Inferior parietal cortex (tissue), 1 donor: Measurements from ENCODE around the gene SOCS4.
"Not testable (repeated sequence)": the region's sequence is repeated elsewhere in the genome, so short reads cannot be mapped to it uniquely, and the experiment has no call there.

Experiments
- DNase-seq: peaks from one replicate; pipeline ENCODE4 v3.0.0-alpha.2; 2016; ENCODE audit errors: extremely low spot score

The SOCS4 gene

DNA sequence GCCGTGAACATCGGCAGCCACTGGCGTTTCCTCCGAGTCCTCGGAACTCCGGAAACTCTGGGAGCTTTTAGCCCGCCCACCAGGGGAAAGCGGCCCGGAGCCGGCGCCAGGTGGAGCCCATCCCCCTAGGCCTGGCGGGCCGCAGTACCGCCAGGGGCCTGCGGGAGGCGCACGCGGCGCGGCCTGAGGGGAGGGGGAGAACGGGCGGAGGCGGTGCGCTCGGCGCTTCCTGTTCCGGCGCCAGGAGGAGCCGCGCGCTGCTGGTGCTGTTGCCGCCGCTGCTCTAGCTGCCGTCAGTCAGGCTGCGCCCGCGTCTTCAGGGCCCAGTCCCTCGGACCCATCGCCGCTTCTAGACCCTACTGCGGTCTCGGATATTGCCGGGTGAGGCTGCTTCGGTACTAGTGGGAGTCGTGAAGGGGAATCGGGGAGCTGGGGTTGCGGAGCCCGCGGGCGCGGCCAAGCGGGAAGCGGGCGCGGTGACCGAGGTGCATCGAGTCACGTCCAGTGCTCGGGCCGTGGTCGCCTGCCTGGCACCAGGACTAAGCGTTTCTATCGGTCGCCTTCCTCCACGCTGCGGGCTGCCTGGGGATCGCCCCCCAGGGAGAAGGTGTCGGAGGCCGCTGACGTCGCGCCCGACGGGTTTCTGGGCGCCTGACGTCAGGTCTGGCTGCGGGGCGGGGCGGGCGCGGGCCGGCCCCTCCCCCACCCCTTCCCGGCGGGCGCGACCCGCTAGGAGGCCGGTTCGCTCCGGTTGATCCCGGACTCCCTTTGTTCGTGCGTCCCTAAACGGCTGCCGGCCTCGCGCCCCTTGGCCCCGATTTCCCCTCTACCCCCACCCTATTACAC, 24.6 kb downstream of the SOCS4 start, which contains the start of gene MAPK1IP1L:
TSS of gene MAPK1IP1L (plus strand) at position 225 of the 846 bp plus-strand sequence. CDS start 10,037 bp downstream, outside the sequence.
- peak; percentile 93 for DNase-seq

DNA sequence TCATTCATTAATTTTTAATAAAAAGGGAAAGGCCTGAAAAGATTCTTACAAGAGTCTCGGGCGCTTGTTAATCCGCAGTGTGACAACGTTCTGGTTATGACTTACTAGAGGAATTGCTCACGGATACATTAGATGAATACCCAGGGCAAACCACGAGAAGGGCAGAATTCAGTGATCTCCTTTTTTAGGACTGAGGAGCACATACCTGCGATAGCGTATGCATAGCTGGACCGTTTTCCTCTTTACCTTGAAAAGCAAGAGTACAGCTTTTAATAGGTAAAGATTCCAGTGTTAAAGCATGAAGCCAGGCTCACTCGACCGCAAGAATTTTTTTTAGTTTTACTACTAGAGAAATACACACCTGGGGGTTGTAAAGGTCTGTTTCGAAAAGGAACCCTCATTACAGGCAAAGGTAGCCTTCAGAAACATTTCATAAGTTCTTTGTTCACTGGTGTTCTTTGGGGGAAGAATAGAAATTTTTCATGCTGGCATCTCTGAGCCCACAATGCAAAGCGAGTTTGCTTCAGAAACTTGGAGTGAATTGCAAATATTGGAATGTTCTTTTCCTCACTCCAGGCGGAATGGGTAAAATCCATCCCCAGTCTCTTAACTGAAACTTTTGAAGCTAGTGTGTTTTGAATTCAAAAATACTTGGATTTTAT, 25.4 kb downstream of the SOCS4 start:
- no peak for DNase-seq

DNA sequence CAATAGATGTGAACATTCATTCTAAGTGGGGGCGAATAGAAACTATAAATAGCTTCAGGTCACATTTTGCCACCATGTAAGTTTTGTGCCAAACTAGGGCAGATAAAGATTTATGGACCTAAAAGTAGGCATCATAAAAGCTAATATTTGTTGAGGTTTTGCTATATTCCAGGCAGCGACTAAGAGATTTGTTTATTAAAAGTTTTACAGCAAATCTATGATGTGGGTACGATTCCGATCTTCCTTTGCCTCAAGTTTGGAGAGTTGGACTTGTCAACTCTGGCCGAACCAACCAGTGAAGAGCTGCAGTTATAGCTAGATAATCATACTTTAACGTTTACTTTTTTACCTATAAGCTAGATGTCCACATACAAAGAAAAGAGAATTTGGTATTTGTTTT, 26.0 kb downstream of the SOCS4 start:
- DNase-seq: no peak

DNA sequence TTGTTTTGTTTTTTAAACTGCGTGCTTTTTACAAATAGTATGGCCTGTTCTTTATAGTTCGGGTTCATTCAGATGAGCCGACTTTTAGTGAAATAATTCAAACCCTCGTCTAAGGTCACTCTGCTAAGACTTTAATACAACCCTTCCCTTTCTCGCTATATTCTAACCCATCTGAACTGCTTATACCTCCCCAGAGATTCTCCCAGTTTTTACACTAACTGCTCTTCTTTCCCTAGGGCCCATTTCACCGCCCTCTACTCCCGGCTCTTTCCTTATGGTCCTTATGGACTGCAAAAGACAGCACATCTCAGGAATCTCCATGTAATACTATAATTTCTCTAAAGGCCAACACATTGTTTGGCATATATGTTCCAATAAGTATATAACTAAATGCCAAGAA, 26.5 kb downstream of the SOCS4 start:
- DNase-seq: no peak

DNA sequence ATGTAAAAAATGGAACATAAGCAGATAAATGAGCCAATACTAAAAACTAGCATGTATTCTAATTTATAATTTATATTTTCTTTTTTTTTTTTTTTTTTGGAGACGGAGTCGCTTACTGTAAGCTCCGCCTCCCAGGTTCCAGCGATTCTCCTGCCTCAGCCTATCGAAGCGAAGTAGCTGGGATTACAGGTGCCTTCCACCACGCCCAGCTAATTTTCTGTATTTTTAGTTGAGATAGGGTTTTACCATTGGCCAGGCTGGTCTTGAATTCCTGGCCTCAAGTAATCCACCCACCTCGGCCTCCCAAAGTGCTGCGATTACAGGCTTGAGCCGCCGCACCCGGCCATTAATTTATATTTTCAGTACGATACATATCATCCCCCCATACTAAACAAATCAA, 27.1 kb downstream of the SOCS4 start:
- no peak for DNase-seq

DNA sequence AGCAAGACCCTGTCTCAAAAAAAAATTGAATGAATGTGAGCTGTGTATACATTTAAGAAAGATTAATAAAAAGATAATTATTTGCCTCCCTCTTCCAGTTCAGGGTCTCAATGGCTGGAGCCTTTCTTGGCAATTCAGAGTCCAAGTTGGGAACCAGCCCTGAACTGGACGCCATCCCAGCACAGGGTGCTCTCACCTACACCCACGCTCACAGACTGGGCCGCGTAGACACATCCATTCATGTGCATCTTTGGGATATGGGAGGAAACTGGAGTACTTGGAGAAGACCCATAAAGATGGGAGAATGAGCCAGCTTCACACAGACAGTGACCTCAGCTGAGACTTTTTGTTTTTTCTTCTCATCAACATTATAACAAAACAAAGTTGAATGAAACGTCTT, 30.9 kb downstream of the SOCS4 start:
- no peak for DNase-seq

DNA sequence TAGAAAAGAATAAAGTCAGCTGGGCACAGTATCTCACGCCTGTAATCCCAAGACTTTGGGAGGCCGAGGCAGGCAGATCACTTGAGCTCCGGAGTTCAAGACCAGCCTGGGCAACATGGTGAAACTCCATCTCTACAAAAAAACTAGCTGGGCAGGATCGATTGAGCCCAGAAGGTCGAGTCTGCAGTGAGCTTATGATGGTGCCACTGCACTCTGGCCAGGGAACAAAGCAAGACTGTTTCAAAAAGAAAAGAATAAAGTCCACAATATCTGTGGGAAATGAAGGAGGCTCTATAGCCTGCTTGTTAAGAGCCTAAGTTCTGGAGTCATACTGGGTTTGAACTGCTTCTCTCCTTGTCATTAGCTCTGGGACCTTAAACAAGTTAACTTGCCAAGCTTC, 32.3 kb downstream of the SOCS4 start:
- DNase-seq: no peak

DNA sequence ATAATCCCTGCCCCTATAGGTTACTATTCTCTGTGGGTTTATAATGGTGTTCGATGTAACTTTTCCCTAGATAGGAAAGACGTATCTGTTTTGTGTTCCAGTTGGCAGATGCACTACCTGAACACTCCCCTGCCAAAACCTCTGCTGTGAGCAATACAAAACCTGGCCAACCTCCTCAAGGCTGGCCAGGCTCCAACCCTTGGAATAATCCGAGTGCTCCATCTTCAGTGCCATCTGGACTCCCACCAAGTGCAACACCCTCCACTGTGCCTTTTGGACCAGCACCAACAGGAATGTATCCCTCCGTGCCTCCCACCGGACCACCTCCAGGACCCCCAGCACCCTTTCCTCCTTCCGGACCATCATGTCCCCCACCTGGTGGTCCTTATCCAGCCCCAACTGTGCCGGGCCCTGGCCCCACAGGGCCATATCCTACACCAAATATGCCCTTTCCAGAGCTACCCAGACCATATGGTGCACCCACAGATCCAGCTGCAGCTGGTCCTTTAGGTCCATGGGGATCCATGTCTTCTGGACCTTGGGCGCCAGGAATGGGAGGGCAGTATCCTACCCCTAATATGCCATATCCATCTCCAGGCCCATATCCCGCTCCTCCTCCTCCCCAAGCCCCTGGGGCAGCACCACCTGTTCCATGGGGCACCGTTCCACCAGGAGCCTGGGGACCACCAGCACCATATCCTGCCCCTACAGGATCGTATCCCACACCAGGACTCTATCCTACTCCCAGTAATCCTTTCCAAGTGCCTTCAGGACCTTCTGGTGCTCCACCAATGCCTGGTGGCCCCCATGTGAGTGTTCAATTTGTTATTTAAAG, 35.7 kb downstream of the SOCS4 start:
- DNase-seq: no peak

DNA sequence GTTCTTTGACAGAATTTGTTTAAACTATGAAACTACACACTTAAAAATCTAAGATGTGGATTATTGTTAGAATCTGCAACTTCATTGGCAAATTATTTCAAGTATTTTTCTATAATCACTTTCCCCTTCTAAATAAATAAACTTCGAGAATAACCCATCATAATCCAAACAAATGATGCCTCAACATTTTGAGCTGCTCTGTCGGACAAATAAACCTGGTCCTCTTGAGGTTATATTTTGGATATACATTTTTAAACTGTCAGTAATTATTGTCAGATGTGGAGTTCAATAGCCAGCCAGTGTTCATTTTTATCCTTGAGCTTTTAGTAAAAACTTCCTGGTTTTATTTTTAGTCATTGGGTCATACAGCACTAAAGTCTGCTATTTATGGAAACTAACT, 37.9 kb downstream of the SOCS4 start:
- not testable (repeated sequence) for DNase-seq

DNA sequence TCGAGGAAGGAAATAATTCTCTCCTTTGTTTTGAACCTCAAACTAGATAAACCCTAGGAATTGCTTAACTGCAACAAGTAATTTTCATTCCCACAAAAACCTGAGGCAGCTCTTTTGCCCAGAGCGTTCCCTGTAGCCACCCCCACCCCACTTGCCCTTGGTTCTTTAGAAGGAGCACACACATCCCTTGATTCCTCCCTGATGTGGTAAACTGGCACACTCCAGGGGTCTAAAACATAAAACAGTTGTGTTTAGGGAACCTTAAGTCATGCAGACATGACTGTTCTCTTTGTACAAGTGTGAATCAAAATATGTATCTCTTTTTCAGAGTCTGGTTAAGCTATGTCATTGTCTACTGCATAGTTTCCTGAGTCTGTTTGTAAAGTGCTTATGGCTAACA, 38.4 kb downstream of the SOCS4 start:
- no peak for DNase-seq

DNA sequence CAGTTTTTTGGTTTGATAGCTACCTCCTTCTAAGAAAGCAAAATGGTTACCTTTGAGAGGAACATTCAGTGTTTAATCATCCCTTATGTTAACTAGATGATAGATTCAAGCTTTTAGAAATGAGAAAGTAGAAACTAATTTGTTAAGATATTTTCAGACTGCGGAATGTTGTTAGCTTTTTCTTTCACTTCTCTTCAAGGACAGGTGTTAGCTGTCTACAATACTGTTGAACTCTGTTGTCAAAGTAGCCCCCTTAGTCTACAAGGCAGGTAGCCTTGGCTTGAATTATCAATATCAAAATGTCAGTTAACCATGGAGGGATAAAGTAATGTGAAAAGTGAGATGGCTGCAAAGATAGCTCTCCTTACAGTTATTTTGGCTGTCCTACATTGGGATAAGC, 39.2 kb downstream of the SOCS4 start:
- DNase-seq: no peak

DNA sequence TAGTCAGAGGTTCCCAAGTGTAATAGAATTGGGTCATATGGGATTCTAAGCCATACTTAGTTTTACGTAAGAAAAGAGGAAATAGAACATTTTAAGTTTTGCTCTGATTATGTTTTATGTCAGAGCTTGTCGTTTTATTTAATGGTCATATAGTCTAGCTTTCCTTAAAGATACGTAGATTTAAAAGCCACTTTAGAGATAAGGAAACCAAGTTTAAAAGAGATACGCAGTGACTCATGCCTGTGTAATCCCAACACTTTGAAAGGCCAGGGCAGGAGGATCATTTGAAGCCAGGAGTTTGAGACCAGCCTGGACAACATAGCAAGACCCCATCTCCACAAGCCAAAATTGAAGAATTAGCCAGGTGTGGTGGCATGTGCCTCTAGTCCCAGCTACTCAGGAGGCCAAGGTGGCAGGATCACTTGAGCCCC, 44.0 kb downstream of the SOCS4 start:
- no peak for DNase-seq

DNA sequence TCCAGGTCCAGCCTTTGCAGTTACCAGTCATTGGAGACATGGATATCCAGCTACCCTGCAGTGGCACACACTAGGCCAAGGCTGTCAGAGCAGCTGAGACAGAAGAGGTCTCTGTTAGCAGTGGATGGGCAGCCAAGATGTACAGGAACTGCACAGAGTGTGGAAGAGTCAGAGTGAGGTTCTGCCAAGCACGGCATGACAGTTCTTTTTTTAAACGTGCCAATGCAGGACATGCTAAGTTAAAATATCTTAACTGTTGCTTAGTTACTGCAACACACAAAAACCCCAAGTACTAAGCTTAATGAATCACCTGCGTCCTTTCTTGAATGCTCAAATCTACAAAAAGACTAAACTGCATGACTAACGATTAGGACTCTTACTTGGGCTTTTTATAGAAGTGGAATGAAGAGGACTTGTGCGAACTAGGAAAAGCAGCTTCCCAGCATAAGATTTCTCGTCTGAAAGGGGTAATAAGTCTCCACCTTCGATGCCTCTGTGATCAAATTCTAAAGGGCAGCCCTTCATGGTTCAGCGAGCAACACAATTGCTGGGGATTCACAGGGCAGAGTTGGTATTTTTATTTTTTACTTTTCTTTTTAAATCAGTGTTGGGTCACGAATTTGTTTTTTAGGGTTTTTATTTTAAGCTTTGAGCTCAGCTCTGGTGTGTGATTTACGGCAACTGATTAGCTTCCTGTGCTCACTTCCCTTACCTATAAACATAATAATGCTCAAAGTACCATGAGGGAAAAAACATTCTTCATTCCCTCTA, 45.0 kb downstream of the SOCS4 start:
- peak; percentile 71 for DNase-seq

DNA sequence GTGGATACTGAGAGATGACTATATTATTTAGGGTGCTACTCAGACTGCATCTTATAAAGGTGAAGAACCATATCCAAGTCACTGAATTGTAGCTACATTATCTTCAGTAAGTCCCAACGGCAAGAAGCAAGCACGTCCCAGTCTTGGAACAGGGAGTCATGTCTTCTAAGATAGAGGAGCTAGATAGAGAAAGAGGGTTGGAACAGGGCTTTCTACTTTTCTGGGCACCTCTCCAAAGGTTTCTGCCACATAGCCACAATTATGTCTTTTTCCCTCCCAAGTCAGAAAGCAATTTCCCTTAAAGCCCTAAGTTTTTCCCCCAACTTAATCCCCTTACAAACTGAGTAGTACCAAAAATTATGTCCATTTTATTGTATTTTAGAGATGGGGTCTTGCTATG, 46.8 kb downstream of the SOCS4 start:
- no peak for DNase-seq

DNA sequence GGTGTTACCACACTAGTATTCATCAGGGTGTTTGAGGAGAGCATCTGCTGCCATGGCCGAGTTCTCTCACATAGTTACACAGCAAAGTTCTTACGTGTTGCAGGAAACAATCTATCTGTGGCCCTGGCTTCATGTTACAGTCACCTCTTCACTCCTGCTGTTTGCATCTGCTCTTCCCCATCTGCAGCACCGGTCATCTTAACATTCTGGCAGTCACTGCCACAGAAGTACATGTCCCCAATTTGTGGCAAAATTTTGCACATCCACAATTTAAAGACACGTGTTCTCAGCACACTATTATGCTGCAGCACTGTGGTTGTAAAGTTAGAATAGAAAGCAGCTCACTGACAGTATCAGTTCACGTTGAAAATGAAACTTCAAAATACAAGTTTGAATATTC, 47.6 kb downstream of the SOCS4 start:
- DNase-seq: no peak

DNA sequence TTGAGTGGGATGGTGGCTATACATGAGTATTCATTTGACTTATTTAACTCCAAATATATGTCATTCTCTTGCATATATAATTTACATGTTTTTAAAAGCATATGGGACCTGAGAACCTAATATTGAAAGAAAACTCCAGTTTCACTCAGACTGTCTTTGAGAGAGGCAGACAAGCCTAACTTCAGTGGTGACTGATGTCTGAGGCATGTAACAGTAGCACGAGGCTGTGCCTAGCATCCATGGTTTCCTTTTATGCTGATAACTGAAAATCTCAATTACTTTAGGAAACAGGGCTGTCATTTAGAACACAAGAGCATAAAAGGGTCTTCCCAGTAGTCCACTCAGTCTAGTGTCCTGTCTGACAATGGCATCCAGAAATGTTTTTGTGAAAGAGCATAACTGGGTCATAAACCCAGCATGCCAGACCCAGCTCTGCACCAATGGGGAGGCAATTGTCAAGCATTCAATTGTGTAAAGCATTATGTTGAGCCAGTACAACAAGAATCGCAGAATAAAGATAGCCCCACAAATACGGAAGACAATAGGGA, 48.7 kb downstream of the SOCS4 start:
- no peak for DNase-seq

DNA sequence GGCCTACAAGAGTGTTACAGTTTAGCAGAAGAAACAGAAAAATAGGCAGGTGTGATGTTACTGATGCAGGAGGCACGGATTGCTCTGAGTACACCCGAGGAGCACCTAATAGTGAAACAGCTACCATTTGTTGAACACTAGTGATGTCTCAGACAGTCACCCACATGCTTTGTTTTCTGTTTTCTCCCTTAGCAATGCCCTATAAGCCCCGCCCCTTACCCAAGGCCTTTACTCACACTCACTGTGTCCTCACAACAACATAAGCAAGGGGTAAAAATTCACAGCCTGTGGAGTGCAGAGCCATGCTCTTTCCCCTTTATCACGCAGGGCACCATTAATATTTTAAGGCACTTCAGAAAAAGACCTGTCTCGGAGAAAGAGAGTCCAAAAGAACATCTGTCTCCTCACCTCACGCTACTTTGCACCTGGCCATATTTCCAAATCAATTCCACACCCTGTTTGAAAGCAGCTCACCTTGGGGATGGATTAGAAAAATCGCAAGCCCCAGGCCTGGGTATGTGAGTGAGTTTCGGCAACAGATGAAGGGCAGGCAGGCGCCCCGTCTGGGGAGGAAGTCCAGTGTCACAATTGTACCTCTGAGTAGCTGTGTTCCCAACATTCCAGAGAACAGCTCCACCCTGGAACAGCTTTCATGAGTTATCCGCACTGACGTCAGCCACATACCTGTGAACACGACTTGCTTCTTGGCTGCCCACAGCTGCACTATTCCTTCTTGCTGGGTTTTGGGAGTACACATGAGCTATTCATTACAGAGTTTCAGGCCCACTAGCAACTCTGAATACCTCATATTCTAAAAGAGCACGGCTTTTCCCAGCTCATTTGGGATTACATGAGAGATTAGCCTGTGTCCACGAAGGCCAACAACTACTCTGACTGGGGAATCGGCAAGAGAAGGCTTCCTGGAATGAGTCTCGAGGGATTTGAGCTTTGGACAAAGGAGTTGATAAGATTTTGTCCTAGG, 50.4 kb downstream of the SOCS4 start:
- no peak for DNase-seq

DNA sequence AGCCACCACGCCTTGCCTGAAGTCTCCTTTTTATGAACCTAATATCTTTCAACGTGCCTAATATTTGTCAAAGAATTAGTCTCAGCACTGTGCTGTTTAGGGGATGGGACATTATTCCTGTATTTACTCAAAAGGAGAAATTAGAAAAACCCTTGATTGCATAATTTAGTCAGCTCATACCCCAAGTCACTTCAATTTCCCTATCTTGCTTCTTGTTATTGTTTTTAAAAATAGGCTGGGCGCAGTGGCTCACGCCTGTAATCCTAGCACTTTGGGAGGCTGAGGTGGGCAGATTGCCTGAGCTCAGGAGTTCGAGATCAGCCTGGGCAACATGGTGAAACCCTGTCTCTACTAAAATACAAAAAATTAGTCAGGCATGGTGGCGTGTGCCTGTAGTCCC, 52.9 kb downstream of the SOCS4 start:
- not testable (repeated sequence) for DNase-seq

DNA sequence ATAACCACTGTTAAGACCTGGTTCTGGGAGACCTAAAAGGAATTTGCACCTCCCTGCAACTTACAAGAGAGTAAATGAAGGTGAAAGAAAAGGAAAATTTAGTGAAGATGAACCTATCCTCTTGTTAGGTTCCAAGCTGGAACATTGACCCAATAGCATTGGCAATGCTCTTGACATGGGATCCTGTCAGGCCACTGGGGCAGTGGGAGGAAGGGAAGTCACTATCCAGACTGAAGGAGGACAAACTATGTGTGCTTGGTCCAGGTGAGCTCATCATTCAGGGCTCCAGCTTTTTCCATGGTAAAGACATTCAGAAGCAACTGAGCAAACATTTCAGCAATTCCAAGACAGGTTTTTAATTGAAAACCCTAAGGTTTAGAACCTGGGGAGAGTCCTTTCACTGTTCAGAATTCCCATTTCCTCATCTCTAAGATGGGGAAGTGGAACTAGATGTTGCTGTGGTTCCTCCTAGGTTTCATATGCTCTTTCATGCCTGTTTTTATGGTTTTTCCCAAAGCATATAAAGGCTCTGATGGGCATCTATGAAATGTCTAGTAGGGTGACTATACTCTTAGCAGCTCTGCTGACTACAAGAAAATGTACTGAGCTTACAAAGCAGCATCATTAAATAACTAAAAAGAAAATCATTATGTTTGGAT, 57.5 kb downstream of the SOCS4 start:
- DNase-seq: no peak
